Measurements from ENCODE around the gene REEP3. TPM values are rescaled to one million over a fixed set of nuclear protein-coding genes. Genes with fewer than 3 reads are reported as not detected.

Gene REEP3
- total RNA-seq, 1 donor from 2014 or later, result 33.2 TPM

DNA sequence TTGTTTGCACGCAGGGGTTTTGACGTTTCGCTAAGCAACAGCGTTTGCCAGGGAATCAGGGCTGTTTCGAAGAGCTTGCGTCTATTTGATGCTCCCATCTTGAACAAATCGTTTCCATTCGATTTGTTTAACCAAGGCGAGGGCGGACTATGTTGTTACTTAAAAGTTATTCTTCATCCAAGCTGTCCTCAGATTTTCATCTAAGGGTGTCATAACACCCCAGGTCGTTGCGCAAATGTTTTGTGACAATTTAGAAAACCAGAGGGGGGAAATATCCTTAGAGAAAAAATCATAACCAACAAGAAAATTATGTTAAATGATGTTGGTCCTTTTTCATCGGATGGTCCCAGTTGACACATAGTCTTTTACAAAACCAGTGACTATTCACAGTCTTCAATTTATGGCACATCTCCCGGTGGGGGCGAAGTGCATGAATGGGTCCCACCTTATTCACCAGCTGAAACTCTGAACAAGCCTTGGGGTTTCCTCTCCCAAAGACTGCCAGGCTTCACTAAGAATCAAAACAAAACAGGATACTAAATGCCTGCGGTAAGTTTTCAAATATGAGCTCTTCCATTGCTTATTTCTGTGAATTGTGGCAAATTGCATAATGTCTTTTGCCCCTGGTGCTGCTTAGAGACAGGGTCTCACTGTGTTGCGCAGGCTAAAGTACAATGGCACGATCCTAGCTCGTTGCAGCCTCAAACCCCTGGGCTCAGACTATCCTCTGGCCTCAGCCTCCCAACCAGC, 109.9 kb downstream of the REEP3 start:
- peak overlapping the region; percentile 96 for H3K27ac Mint-ChIP-seq
- TF ChIP-seq, protein P1, sequence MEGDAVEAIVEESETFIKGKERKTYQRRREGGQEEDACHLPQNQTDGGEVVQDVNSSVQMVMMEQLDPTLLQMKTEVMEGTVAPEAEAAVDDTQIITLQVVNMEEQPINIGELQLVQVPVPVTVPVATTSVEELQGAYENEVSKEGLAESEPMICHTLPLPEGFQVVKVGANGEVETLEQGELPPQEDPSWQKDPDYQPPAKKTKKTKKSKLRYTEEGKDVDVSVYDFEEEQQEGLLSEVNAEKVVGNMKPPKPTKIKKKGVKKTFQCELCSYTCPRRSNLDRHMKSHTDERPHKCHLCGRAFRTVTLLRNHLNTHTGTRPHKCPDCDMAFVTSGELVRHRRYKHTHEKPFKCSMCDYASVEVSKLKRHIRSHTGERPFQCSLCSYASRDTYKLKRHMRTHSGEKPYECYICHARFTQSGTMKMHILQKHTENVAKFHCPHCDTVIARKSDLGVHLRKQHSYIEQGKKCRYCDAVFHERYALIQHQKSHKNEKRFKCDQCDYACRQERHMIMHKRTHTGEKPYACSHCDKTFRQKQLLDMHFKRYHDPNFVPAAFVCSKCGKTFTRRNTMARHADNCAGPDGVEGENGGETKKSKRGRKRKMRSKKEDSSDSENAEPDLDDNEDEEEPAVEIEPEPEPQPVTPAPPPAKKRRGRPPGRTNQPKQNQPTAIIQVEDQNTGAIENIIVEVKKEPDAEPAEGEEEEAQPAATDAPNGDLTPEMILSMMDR (IDR thresholded peaks at IDR 0.05; ENCODE audit: unreplicated experiment), result no peak
- peak overlapping the region; percentile 93 for H3K4me3 Mint-ChIP-seq (ENCODE audit: low read depth)
- no peak for DNase-seq (ENCODE audit: low spot score, unreplicated experiment)
- H3K36me3 Mint-ChIP-seq (ENCODE audit: insufficient read depth), result no peaks in the 10 kb centered on the region
- peaks cover 14% of the 10 kb centered on the region for H3K27me3 Mint-ChIP-seq
- no peaks in the 10 kb centered on the region for H3K9me3 Mint-ChIP-seq (ENCODE audit: low read depth)
- H3K4me1 Mint-ChIP-seq (ENCODE audit: low read depth), result peaks cover 20% of the 10 kb centered on the region

- H3K27ac Mint-ChIP-seq, result no peak overlapping the region
- no peaks in the 10 kb centered on the region for H3K36me3 Mint-ChIP-seq (ENCODE audit: insufficient read depth)
- TF ChIP-seq, protein P1 (IDR thresholded peaks at IDR 0.05; ENCODE audit: unreplicated experiment), result no peak
- no peaks in the 10 kb centered on the region for H3K9me3 Mint-ChIP-seq (ENCODE audit: low read depth)
- H3K4me3 Mint-ChIP-seq (ENCODE audit: low read depth), result peak overlapping the region; percentile 17
- peaks cover 19% of the 10 kb centered on the region for H3K4me1 Mint-ChIP-seq (ENCODE audit: low read depth)
- DNase-seq (ENCODE audit: low spot score, unreplicated experiment), result no peak
- H3K27me3 Mint-ChIP-seq, result peaks cover 14% of the 10 kb centered on the region
Measured at GRCh38 chr10:63631991-63632390, 110.8 kb downstream of the REEP3 start.

GRCh38 chr10:63633677-63634487, 112.7 kb downstream of the REEP3 start:
- Mint-ChIP-seq H3K36me3 (ENCODE audit: insufficient read depth) (no peaks in the 10 kb centered on the region), H3K9me3 (ENCODE audit: low read depth) (no peaks in the 10 kb centered on the region), H3K4me3 (ENCODE audit: low read depth) (no peak overlapping the region), H3K27me3 (peaks cover 14% of the 10 kb centered on the region), H3K4me1 (ENCODE audit: low read depth) (peaks cover 10% of the 10 kb centered on the region), H3K27ac (no peak overlapping the region)
- TF ChIP-seq, protein P1 (IDR thresholded peaks at IDR 0.05; ENCODE audit: unreplicated experiment), result peak; percentile 41
- no peak for DNase-seq (ENCODE audit: low spot score, unreplicated experiment)

DNA sequence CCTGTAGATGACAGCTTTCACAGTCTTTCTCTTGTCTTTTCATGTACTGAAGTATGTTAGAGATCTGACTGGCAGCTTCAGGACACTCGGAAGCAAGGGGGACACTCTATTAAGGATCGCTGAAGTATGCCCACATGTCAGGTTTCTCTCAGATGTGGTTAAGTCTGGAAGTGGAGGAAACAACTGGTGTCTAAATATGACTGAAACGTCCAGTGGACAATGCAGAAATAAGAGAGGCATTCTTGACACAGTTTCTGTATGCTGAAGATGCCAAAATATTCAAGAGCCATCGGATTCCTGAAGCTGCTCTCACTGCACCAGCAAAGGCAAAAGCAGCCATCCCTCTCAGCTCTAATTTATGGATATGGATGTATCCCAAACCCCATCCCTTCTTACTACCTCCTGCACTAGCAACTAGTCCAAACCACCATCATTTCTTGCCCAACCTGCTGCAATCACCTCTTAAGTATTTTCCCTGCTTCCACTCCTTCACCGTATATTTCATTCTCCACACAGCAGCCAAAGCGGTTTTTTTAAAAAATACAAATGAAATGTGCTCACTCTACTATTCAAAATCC, 113.4 kb downstream of the REEP3 start:
- H3K4me1 Mint-ChIP-seq (ENCODE audit: low read depth), result peaks cover 6% of the 10 kb centered on the region

DNA sequence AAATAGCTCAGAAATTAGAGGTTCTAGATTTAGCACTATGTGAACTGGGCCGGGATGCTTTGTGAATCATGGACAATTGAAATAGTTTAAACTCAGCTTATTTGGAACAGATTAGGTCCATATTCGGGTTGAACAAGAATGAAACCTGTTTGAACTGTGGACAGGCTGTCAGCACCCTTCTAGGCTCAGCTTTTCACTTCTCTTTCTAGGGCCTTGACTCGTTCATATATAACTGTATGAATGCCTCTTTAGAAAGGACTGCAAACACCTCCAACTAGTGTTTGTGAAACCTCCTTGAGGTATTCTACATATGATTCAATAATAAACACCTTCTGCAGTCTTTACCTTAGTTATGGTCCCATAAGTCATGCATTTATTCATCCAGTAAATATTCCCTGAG, 115.6 kb downstream of the REEP3 start:
- Mint-ChIP-seq H3K27me3 (peaks cover 9% of the 10 kb centered on the region), H3K4me1 (ENCODE audit: low read depth) (peaks cover 4% of the 10 kb centered on the region), H3K27ac (no peak overlapping the region), H3K36me3 (ENCODE audit: insufficient read depth) (no peaks in the 10 kb centered on the region), H3K9me3 (ENCODE audit: low read depth) (no peaks in the 10 kb centered on the region), H3K4me3 (ENCODE audit: low read depth) (no peak overlapping the region)
- TF ChIP-seq, protein P1 (IDR thresholded peaks at IDR 0.05; ENCODE audit: unreplicated experiment), result no peak
- no peak for DNase-seq (ENCODE audit: low spot score, unreplicated experiment)

More for the DNA sequence above, 113.4 kb downstream of the REEP3 start:
- H3K4me3 Mint-ChIP-seq (ENCODE audit: low read depth), result no peak overlapping the region
- TF ChIP-seq, protein P1 (IDR thresholded peaks at IDR 0.05; ENCODE audit: unreplicated experiment), result no peak
- no peak overlapping the region for H3K27ac Mint-ChIP-seq
- H3K36me3 Mint-ChIP-seq (ENCODE audit: insufficient read depth), result no peaks in the 10 kb centered on the region
- no peaks in the 10 kb centered on the region for H3K9me3 Mint-ChIP-seq (ENCODE audit: low read depth)
- H3K27me3 Mint-ChIP-seq, result peaks cover 14% of the 10 kb centered on the region
- no peak for DNase-seq (ENCODE audit: low spot score, unreplicated experiment)

All from progenitor cell of endocrine pancreas (in vitro differentiated cells).